ENCODE results near the gene DMC1.
A peak's percentile ranks its signal among the peaks of the same experiment; 100 is the strongest.

DMC1 gene

DNA sequence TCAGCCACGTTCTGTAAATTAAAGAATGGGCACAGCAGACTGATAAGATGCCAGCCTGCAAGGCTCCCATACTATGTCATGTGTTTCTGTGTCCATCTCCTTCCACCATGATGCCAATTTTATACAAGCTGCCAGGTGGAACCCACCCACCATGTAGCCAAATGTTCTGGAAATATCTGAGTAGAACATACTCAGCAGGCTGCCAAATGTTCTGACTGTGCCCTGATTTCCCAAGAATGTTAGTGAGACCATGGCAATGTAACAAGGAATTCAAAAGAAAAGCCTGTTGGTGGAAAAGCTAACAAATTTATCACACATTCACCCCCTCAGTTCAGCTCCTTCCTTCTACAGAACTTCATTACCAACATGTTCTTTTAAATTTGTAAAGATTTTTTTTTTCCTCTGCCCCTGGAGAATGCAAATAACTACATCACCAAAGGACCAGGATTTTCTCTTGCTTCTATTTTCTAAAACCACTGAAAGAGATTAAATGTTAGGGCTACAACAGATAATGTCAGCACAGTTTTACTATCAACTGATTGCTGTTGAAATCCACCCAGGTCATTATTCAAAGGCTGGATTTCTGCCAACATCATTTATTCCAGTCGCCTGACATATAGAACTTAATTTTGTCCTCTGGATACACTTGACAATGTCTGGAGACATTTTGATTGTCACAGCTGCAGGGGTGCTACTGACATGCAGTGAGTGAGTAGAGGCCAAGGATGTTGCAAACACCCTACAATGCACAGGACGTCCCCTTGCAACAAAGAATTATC lies 3.1 kb downstream of the DMC1 start:
- DNase-seq, result no peak

DNA sequence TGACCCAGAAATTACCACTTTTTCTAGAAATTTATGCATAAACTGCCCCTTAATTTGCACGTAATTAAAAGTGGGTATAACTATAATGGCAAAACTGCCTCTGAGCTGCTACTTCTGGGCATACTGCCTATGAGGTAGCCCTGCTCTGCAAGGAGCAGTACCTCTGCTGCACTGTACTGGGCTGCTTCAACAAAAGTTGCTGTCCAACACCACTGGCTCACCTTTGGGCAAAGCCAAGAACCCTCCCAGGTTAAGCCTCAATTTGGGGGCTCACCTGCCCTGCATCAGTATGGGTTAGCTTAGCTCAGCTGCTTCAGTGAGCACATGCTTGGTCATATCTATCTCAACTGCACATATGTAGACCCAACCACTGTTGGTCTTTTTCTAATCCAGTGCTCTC lies 4.5 kb downstream of the DMC1 start:
- DNase-seq, result no peak

DNA sequence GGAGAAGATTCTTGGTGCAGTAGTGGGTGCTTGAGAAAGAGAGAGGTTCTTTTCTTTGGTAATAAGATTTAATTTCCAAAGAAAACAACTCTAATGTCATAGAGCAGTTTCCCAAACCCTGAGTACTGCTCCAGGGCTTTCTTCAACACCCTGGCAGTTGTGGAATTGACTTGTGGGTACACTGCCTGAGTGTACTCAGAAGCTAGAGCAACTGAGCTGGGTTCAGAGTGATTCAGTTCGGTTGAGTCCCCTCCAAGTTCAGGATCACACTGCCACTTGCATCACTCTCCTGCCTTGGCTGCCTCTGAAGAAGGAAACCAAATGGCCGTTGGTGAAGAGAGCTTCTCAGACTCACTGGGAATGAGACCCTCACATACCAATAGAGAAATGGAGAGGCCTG lies 5.3 kb downstream of the DMC1 start:
- no peak for DNase-seq

DNA sequence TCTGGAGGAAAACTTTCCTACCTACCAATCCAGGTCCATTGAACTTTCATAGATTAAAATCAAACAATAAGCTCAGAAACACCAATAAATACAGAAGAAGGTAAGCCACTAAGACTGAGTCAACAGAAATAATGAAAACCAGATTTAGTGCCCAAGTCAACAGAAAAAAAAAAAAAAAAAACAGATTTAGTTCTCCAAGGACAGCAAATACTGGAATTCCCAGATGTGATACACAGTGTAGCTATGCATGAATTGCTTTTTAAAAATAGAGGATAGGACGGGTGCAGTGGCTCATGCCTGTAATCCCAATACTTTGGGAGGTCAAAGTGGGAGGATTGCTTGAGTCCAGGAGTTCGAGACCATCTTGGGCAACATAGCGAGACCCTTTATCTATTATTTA lies 15.7 kb downstream of the DMC1 start:
- no peak for DNase-seq

DNA sequence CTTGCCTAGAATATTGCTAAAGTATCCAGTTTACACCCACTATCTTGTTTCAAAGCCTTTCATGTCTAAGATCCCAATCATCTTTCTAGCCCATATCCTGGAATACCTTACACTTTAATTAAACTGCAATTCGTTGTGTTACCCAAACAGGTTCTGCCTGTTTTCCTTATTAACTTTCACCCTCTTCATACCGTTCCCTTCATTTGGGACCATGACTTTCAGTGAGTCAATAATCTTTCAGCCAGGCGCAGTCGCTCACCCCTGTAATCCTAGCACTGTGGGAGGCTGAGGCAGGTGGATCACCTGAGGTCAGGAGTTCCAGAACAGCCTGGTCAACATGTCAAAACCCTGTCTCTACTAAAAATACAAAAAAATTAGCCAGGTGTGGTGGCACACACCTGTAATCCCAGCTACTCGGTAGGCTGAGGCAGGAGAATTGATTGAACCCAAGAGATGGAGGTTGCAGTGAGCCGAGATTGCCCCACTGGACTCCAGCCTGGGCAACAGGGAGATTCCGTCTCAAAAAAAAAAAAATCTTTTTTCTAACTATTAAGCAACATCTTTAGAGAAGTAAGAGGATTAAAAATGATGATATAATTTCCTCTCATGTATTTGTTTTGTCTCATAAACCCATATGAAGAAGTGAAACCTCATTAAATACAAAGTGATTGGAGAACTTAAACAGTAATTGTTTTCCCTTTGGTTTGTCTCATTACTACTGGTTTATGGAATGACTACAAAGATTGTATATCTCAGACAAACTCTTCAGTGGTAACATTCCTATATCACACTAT lies 20.7 kb downstream of the DMC1 start:
- peak; percentile 9 for DNase-seq

DNA sequence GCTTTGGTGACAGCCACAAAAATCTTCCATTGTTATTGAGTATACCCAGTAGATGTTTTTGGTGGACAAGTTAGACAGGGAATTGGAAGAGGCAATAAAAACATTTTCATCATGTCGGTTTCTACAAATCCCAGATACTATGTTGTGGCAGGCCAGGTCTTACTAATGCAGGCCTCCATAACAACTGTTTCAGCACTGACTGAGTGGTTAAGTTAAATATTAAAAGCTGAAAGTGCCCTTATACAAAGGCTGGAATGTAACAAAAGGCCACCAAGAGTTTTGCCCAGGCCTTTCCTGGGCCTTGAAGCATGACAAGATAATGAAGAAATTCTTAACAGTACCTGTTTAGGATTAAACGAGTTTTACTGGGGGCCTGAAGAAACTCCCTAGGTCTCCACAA lies 29.3 kb downstream of the DMC1 start:
- DNase-seq, result no peak

DNA sequence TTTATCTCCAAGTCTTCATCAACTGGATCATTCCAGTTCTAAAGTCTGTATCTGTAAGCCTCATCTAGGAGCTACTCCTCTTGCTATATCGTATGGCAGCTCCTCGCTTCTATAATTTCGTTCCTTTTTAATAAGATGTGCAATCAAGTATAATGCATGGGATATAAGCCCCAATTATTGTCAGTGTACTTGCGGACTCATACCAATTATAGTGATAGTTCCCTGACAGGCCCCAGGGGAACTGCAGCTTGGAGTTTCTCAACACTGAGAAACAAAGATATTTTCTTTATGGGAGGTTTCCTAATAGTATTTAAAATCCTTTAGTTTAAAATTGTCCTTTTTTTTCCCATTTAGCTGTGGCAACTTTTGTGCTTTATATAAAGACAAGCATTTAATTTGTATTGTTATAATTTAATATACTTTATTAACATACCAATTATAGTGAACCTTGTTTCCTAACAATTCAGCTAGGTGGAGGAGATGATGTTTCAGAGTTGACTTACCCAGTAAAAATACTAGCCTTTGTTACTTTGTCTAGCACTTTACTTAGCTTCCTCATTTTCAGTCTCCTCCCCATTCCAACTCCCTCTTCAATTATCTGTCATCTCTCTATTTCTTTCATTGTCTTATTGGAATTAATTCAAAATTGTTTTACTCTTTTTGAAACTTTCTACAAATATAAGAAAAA lies 38.6 kb downstream of the DMC1 start:
- no peak for DNase-seq

DNA sequence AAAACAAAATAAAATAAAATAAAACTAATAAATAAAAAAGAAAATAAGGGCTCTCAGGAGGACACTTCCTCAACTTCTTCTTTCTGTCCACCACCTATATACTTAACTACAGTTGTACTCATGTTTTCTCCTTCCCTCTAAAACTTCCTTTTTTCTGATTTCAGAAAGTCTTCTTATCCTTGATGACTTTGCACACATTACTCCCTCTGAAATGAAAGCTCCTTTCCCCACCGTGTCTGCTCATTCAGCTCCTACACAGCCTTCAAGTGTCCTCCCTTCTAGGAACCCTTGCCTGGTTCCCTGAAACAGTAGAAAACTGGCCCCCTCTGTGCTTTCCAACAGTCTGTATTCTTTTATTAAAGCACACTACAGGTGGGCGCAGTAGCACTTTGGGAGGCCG lies 45.6 kb downstream of the DMC1 start:
- no peak for DNase-seq

DNA sequence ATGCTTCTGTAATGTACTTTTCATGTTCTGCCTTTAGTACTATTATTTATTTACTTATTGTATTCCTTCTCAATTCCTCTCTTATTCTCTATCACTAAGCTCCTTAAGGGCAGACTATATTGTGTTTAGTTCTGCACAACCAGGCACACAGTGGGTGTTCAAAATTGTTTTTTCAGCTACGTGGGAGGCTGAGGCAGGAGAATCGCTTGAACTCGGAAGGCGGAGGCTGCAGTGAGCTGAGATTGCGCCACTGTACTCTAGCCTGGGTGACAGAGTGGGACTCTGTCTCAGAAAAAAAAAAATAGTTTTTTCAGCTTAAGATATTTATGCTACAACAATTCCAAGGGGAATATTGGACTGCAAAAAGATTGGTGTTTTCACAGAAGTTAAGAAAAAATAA lies 46.5 kb downstream of the DMC1 start:
- no peak for DNase-seq

DNA sequence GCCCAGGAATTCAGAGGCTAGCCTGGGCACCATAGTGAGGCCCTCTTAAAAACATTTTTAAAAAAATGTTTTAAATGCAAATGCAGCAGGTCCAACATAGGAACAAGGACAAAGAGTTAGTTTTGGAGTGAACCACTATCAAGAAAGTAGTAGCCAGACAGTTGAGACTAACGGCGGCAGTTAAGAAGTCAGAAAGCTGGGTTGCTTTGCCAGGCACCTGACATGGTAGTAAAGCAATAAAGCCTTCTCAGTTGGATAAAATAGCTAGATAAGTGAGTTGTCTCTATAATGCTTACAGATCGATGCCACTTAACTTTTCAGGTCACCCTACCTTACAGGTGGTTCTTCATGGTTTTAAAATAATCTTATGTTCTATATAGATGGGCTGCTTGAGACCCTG lies 47.0 kb downstream of the DMC1 start:
- no peak for DNase-seq

DNA sequence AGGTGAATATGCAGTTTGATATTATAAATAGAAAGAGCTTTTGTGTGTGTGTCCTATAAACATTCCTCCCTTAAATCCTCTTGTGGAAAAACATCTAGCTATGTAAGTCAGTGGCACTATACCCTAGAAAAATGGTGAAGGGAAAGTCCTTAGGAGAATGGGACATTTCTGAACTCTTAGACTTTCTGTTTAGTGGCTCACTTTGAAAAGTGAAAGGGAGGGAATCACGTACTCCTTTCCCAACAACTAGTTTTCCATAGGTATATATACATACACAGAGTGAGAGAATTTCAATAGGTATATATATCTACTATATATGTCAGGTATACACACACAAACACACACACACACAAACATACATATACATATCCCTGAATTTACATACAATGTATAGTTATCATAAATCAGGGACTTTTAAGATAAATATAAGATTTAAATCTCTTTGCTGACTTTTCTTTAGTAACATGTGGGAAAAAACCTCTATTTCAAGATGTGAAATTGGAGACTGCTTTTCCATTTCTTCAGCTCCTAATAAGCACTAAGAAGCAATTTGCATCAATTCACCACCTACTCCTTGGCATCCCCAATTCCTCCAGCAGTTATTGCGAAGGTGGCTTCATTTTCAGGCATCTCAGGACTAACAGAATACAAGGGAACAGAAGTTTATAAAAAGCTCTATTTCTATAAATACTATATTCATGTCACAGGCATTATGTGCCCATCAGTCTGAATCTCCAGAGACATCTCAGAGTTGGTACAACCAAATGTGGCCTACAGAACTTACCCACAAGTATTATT lies 50.3 kb downstream of the DMC1 start:
- DNase-seq, result no peak

DNA sequence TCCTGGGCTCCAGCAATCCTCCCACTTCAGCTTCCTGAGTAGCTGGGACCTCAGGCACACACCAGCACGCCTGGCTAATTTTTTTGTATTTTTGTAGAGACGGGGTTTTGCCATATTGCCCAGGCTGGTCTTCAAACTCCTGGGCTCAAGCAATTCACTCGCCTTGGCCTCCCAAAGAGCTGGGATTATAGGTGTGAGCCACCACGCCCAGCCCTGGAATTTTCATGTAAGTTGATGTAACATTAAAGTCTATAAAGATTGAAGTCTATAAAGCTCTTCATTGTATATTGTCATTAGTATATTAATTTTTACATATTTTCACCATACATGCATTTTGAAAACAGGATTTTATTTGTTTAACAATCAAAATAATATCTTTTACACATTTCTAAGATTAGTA lies 51.4 kb downstream of the DMC1 start:
- no peak for DNase-seq

DNA sequence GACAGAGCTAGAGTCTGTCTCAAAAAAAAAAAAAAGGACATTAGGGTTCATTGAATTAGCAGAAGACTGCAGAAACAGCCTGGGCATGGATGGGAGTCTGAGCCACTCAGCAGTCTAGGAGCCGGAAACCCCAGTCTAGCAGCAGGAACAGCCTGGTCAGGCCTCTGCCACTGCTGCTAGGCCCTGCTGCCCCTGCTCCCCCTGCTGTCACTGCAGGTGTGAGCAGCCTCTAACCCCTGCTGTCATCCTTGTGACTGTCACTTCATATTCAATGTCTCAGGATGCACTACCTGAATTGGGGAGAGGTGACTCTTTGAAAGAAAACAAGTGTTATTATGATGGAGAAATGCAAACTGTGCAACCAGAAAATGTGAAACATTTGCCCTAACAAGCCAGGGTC lies 56.9 kb downstream of the DMC1 start:
- DNase-seq, result peak; percentile 9

DNA sequence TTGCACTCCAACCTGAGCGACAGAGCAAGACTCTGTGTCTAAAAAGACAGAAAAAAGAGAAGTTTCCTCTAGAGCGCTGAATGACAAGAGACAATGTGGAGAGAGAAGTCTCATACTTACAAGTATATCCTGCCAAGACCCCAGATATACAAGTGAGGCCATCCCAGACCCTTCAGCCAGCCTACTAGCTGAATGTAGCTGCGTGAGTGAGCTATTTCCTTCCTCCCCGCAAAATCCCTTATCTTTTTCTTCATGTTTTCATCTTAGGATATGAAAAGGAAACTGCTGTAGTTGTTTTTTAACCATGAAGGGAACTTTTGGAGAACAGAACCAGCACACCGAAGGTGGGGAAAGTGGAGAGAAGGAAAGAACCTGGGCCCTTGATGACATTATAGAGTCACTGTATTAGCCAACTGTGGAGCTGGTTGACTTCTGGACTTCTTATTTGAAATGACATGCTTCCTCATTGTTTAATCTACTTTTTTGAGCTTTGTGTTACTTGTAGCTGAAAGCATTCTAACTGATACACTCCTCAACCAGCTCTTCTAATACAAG lies 59.5 kb downstream of the DMC1 start:
- no peak for DNase-seq

DNA sequence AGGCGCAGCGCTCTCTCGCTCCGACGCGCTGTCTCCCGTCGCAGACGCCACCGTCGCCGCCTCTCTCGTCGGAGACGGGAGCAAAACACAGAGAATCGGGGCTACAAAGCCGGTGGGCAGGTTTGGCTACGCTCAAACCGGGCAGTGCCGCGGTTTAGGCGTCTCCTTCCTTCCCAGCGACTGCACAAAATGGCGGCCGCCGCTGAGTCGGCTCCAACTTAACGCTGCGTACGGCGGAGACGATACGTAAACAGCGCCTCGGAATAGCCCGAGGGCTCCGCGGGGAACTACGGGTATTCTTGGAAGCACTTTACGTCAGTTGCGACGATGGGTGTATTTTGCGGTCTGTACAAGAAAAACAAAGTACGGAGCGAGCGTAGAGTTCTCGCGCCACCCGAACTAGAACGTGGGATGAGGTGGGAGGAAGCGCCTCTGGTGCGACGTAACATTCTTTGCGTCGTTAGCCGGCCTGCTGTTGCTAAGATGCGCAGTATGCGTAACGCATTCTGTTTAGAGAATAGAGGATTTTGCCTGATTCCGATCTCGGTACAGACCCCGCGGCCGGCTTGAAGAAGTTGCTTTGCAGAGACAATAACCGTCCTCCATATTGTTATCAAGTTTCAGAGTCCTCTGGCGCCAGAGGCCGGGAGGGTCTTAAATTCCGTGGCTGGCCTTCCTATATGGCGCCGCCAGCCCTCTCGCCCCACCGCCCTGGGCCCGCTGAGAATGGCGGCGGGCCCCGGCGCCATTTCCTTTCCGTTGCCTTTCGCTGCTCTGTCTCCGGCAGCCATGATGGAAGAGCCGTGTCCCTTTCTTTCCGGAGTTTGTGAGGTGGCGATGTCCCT lies 63.6 kb downstream of the DMC1 start, which contains the start of gene DDX17:
DDX17 (minus strand) TSS at position 194 of the 845 bp plus-strand sequence.
- DNase-seq, result peak; percentile 93

DNA sequence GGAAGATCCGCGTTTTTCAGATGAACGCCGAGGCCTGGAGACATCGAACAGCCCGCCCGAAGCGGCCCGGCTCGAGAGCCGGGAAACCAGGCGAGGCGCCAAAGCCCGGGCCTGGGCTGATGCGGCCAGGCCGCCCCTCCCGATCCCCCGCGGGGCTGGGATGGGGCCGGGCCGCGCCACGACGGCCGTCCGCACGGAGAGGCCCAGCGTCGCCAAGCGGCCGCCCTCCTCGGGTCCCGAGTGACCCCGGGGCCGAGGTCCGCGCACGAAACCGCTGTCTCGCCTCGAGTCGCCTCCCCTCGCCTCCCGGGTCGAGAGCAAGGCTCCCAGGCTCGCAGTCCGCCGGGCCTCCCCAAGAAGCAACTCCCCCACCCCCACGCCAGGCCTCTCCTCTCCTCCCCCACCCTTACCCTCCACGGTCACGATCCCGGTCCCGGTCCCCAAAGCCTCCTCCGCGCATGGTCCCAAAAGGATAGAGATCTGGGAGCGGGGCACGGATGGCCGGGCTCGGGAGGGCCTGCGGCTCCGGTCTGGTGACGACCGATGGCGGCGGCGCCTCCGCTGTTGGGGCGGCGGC lies 64.4 kb downstream of the DMC1 start:
- DNase-seq, result peak; percentile 16

DNA sequence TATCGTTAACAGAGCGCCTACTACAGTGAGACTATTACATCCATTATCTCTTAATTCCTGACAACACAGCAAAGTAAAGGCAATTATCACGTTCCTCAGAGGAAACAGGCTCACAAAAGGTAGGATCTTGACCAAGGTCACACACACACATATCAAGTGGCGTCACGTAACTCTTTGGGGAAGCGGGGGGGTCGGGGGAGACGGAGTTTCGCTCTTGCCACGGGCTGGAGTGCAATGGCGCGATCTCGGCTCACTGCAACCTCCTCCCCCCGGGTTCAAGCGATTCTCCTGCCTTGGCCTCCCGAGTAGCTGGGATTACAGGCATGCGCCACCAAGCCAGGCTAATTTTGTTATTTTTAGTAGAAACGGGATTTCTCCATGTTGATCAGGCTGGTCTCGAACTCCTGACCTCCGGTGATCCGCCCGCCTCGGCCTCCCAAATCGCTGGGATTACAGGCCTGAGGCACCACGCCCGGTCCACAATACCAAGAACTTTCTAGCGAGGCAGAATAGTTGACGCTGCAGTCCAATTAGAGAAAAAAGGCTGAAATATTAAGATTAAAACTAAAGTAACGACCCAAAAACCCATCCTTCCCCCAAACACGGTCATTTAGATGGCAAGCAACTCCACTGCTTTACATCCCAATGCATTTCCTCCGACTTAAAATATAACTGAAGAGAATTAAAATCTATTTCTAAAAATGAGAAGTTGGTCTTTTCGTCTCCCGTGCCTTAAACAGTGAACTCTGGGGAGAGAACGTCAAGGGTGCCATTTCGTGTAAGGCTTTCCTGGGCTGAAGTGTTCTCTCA lies 65.0 kb downstream of the DMC1 start:
- peak; percentile 12 for DNase-seq

DNA sequence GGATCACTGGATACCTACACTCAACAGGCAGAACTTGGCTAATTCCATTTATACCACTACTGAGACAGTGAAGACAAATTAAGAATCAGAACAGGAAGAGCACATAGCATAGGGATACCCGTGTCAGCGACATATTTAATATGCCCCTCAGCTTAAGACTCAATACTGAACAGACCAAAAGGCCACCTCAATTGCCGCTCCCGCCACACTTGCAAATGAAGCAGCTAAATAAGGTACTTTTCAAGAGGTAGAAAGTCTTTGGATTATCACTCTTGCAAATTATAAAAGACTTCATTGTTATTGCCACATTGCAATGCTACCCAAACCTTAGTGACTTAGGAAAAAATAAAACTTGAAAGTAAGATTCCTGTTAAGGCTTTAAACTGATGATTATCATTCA lies 67.0 kb downstream of the DMC1 start:
- no peak for DNase-seq

DNA sequence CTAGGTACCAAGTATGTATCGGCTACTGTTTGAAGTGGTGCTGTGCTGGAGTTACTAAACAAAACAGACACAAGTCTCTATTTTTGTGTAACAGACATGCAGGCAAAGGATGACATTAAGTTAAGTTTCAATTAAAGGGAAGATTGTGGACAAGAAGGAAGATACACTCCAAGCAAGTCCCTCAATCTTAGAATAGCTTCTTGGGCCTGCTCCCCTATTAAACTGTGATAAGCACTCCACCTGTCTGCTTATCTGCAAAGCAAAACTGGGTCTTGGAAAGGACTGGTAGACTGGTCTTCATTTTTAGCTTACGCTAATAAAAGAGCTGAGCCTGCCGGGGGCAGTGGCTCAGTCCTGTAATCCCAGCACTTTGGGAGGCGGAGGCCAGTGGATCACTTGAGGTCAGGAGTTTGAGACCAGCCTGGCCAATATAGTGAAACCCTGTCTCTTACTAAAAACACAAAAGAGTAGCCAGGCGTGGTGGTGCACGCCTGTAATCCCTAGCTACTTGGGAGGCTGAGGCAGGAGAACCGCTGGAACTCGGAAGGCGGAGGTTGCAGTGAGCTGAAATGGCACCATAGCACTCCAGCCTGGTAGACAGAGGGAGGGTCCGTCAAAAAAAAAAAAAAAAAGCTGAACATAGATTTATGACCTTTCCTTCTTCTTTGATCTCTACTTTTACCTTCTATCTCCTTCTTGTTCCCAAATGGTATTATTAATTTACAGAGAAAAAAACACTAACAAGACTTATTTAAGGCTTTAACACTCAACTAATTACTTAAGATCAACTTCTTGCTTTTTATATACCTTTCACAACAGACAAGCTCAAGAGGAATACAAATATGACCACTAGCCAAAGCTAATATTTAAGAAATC lies 67.9 kb downstream of the DMC1 start:
- DNase-seq, result no peak

All from NCI-H510A treated with DMSO at 0.1 percent for 48 hours (cell line).